Cardiac fibroblast (primary cell): ENCODE measurements around the gene SGIP1.

Experiments
- DNase-seq, 2 donors: peaks; one replicate each; pipeline versions ENCODE4 v3.0.0 to v3.0.0-alpha.2; 2010; ENCODE audit warnings: low read depth in 2 of 2
- H3K4me3 ChIP-seq, 2 donors: replicated peaks in 1 of 2; 1 replicate in 1 of 2; 2 replicates in 1 of 2; pipeline ENCODE4 v1.5.1; 2011; ENCODE audit warnings: low read depth in 2 of 2, low read length in 2 of 2, mild to moderate bottlenecking in 2 of 2, moderate library complexity in 1 of 2
- TF ChIP-seq, protein P1 (sequence below): IDR thresholded peaks from one replicate; pipeline ENCODE4 v1.5.1; 2011; ENCODE audit warnings: low read depth, mild to moderate bottlenecking, low read length, inconsistent platforms

The SGIP1 gene

DNA sequence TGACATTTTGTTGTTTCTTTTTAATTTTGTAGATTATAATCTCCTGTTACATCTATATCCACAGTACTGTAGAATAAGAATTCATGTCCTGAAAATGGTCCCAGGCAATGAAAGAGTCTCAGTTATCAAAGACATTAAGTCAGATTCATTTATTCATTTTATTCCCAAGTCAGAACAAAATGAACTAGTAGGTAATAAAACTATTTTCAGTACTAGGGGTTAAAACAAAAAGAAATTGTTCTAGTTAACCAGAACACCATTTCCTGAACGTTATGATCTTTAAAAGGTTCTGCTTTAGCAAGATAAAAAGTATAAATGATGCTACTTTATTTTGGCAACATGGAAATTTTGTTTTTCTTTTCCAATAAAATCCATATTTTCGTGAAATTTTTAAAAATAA lies 211.5 kb downstream of the SGIP1 start:
- TF ChIP-seq, protein P1, sequence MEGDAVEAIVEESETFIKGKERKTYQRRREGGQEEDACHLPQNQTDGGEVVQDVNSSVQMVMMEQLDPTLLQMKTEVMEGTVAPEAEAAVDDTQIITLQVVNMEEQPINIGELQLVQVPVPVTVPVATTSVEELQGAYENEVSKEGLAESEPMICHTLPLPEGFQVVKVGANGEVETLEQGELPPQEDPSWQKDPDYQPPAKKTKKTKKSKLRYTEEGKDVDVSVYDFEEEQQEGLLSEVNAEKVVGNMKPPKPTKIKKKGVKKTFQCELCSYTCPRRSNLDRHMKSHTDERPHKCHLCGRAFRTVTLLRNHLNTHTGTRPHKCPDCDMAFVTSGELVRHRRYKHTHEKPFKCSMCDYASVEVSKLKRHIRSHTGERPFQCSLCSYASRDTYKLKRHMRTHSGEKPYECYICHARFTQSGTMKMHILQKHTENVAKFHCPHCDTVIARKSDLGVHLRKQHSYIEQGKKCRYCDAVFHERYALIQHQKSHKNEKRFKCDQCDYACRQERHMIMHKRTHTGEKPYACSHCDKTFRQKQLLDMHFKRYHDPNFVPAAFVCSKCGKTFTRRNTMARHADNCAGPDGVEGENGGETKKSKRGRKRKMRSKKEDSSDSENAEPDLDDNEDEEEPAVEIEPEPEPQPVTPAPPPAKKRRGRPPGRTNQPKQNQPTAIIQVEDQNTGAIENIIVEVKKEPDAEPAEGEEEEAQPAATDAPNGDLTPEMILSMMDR, result no peak
- no peak for DNase-seq
- no peak overlapping the region for H3K4me3 ChIP-seq

DNA sequence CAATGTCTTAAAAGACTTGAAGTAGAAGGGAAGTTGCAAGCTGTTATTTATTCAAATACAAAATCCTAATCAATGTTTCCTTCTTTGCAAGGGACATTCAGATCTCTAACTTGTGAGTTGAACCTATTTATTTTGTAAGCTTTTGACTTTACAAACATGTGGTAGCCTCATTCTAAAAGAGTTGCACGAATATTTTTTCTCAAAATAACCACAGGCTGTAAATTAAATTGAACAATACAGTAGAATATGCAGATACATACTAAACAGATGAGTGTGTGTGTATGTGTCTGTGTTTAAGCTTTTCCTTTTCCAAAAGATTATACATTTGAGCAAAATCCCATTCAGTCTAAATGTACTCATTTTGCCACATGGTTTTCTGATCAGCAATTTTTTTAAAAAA lies 213.5 kb downstream of the SGIP1 start:
- peak in 1 of 2 donors; percentile 57 for DNase-seq
- TF ChIP-seq, protein P1, result no peak
- no peak overlapping the region for H3K4me3 ChIP-seq

DNA sequence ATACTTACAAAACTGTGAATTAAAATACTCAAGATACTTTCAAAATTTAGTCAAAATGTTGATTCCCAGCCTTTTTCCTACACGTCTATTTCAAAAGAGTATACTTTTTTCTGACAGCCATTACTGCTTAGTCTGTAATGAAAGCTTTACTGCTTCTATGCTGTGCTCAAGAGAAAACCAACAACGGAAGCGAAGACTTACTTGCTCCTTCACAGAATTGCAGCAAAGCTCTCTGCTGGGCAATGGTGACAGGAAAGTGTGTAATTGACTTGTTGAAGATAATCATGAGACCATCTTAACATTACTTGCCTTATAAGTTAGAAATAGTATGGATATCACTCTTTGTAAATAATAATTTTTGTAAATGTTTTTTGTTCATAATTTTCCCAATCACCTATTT lies 216.6 kb downstream of the SGIP1 start:
- H3K4me3 ChIP-seq, result no peak overlapping the region
- DNase-seq, result no peak
- TF ChIP-seq, protein P1, result no peak

DNA sequence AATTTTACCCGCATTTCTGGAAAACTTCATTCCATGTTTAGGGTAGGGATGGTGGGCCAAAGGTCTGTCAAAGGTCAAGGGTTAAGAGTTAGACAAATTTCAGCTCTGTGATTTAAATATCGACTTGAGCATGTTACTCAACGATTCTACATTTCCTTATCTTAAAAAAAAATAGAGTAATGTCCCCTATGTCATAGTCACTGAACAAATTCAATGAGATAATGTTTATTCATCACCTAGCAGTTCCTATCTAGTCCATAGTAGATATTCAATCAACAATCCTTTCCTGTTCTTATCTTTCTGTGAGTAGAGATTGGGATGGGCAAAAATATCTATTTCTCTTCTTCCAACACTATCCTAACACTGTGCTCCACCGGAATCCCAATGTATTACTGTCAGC lies 217.2 kb downstream of the SGIP1 start:
- no peak overlapping the region for H3K4me3 ChIP-seq
- DNase-seq, result no peak
- TF ChIP-seq, protein P1, result no peak

DNA sequence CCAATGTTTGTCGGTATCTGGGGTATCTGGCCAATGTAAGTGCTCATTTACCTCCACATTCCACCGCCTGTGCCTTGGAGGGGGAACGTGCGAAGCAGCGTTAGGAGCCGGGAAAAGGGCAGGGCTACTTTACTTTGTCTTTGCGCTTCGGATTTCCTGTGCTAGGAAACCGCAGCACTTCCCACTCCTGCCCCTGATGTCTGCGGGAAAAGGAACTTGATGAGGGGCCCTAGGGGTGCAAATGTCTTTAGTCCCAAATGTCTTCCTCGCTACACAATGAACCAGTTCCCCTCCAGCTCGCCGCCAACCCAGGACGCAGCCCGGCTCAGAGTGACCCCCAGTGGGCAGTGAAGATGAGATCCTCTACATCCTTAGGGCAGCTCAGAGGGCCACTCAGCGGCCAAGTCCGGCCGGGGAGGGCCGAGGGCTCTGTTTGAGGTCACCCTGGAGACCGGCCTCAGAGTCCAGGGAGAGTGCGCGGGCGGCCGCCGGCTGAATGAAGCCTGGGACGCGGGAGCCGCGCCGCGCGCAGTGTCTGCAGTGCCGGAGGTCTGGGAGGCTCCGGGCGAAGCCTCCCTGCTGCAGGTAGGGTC lies 218.1 kb downstream of the SGIP1 start, which contains the start of gene DYNLT5:
Gene DYNLT5, plus strand, starts transcription at position 460 of the 593 bp plus-strand sequence. CDS start 2,200 bp downstream, outside the sequence.
- H3K4me3 ChIP-seq, result peak within 1 kb of the TSS; percentile 41 to 54
- TF ChIP-seq, protein P1, result no peak
- DNase-seq, result peak; percentile 59 to 77

DNA sequence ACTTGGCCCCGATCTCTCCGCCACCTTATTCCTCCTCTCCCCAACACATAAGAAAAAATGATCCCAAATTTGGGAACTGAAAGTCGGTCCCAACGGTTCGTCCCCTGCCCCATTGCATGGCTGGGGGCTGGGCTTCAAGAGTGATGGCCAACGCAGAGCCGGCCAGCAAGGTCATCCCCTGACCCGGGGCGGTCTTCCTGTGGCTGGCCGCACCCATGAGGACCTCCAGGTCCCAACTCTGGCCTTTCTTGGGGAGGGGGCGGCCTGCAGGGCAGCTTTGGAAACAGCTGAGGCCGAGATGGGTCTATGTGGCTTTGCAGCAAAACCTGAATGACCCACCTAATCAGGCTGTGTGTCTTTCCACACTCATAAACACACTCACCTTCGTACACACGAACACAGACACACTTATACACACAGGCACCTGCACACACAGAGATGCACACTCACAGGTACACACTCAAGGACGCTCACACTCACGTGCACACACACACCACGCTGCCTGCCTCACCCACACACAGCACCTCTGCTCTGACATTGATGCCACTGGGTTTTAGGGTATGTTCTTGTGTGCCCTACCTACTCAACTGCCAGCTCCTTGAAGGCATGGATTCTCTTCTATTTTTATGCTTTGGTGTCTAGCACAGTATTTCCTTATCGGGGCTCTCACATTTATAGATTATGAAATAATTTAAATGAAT lies 218.9 kb downstream of the SGIP1 start:
- TF ChIP-seq, protein P1, result no peak
- no peak for DNase-seq
- H3K4me3 ChIP-seq, result peak overlapping the region; percentile 41 to 54
